Astrocyte (in vitro differentiated cells and primary cell): ENCODE data around the gene CPXM2.

Experiments used
- CTCF ChIP-seq: IDR thresholded peaks from 2 replicates; pipeline ENCODE4 v1.5.1; 2011; ENCODE audit warnings: low read depth, mild to moderate bottlenecking, inconsistent platforms, low read length, moderate library complexity; ENCODE audit not compliant: insufficient read depth
- EZH2 ChIP-seq: IDR thresholded peaks from 2 replicates; pipeline ENCODE4 v1.6.1; 2012; ENCODE audit warnings: mild to moderate bottlenecking, low read length, inconsistent platforms; ENCODE audit not compliant: insufficient read depth

- no peak for TF ChIP-seq CTCF
- no peak for TF ChIP-seq EZH2
Measured at GRCh38 chr10:123909866-123910265, 18.3 kb upstream of the CPXM2 start.
